HCT116 (cell line): Measurements from ENCODE around the gene SPRR2B.

Experiments
- CTCF ChIP-seq, 3 experiments: fragments of 200-600 bp in 1 of 3; sonication (generic) in 1 of 3; IDR thresholded peaks in 2 of 3; conservative IDR thresholded peaks in 1 of 3; 2 replicates each; pipeline ENCODE4 v1.5.1; 2012 to 2017; ENCODE audit warnings: low read depth in 2 of 3, low read length in 2 of 3, antibody characterized with exemption in 1 of 3, borderline replicate concordance in 1 of 3, control low read depth in 1 of 3, mild to moderate bottlenecking in 1 of 3, mixed read lengths in 1 of 3, mixed run types in 1 of 3, moderate library complexity in 1 of 3; ENCODE audit not compliant: insufficient read depth in 1 of 3
- EZH2 ChIP-seq: fragments of 200-600 bp; sonication (generic); IDR thresholded peaks from 2 replicates; pipeline ENCODE4 v1.6.1; 2017; ENCODE audit warnings: antibody characterized with exemption, mixed run types
- RAD21 ChIP-seq: IDR thresholded peaks from 2 replicates; pipeline ENCODE4 v1.6.1; 2012; ENCODE audit warnings: low read depth, mild to moderate bottlenecking
- REST ChIP-seq: IDR thresholded peaks from 2 replicates; pipeline ENCODE4 v1.6.1; 2012; ENCODE audit warnings: low read depth
- TF ChIP-seq, protein P1 (sequence below): IDR thresholded peaks from 2 replicates; pipeline ENCODE4 v1.6.1; 2012
- TF ChIP-seq, protein P2 (sequence below): IDR thresholded peaks from 2 replicates; pipeline ENCODE4 v1.6.1; 2012

- TF ChIP-seq, protein P1, sequence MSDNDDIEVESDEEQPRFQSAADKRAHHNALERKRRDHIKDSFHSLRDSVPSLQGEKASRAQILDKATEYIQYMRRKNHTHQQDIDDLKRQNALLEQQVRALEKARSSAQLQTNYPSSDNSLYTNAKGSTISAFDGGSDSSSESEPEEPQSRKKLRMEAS, result no peak
- TF ChIP-seq CTCF (IDR thresholded peaks at IDR 0.05 in 2 of 3, conservative IDR thresholded peaks at IDR 0.05 in 1 of 3; ENCODE audit: borderline replicate concordance in 1 of 3, insufficient read depth in 1 of 3, low read depth in 2 of 3, low read length in 2 of 3) (no peak), EZH2 (no peak), RAD21 (no peak), REST (no peak)
- TF ChIP-seq, protein P2, sequence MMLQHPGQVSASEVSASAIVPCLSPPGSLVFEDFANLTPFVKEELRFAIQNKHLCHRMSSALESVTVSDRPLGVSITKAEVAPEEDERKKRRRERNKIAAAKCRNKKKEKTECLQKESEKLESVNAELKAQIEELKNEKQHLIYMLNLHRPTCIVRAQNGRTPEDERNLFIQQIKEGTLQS, result no peak
These were observed 12.3 kb downstream of the SPRR2B start for GRCh38 chr1:153058826-153059784.
